MCF 10A (cell line): ENCODE data around the gene MISP. TPM values are rescaled to one million over a fixed set of nuclear protein-coding genes. Genes with fewer than 3 reads are reported as not detected.

Experiments used
- BruUV-seq: library from RNA; stranded (reverse); fragments of 400-500 nt; replicated peaks from 2 replicates; lab custom pipeline; 2021; lab: Mats Ljungman, UMichigan
- CTCF ChIA-PET: fragments of 300-600 bp; sonication (Branson Sonifier 250); formaldehyde crosslinking; extraction: SDS; loops from one replicate; lab custom pipeline; 2021; ENCODE audit warnings: antibody characterized with exemption, inconsistent platforms; lab: Yijun Ruan, JAX
- POLR2A ChIA-PET: fragments of 300-600, 350-650 bp; sonication (Branson Sonifier 250); formaldehyde crosslinking; extraction: SDS; loops from one replicate; lab custom pipeline; 2020; ENCODE audit warnings: antibody characterized with exemption, inconsistent platforms; lab: Yijun Ruan, JAX
- DNase-seq: peaks from one replicate; pipeline ENCODE4 v3.0.0-alpha.2; 2018; ENCODE audit not compliant: unreplicated experiment
- H3K27ac Mint-ChIP-seq: one replicate; pipeline ENCODE4 v1.8.0; 2022; ENCODE audit warnings: mild to moderate bottlenecking, low read depth, mixed read lengths; ENCODE audit not compliant: unreplicated experiment
- H3K27me3 Mint-ChIP-seq: one replicate; pipeline ENCODE4 v1.8.0; 2022; ENCODE audit warnings: mixed read lengths; ENCODE audit not compliant: insufficient read depth, unreplicated experiment
- H3K36me3 Mint-ChIP-seq: one replicate; pipeline ENCODE4 v1.8.0; 2022; ENCODE audit warnings: mild to moderate bottlenecking, moderate library complexity, mixed read lengths; ENCODE audit not compliant: insufficient read depth, unreplicated experiment
- H3K4me1 Mint-ChIP-seq: one replicate; pipeline ENCODE4 v1.8.0; 2022; ENCODE audit warnings: mixed read lengths; ENCODE audit not compliant: insufficient read depth, unreplicated experiment
- H3K4me3 Mint-ChIP-seq: one replicate; pipeline ENCODE4 v1.8.0; 2022; ENCODE audit warnings: mild to moderate bottlenecking, moderate library complexity, mixed read lengths; ENCODE audit not compliant: unreplicated experiment
- H3K9me3 Mint-ChIP-seq: one replicate; pipeline ENCODE4 v1.8.0; 2022; ENCODE audit warnings: mixed read lengths; ENCODE audit not compliant: unreplicated experiment
- intact Hi-C: fragments of 100-400 bp; cut with micrococcal nuclease; formaldehyde crosslinking; loops from 2 replicates; pipeline ENCODE4 v1.14.1; 2022
- total RNA-seq: library from RNA; stranded (reverse); gene quantifications from 2 replicates; pipeline ENCODE4 v1.2.3, GENCODE V29; 2022
- TF ChIP-seq, protein P1 (sequence below): fragments of 200-600 bp; IDR thresholded peaks from one replicate; pipeline ENCODE4 v1.8.0; 2022; ENCODE audit warnings: antibody characterized with exemption, mild to moderate bottlenecking; ENCODE audit not compliant: unreplicated experiment

Gene MISP
- total RNA-seq, 1 experiment from 2014 or later: 33.7 TPM

DNA sequence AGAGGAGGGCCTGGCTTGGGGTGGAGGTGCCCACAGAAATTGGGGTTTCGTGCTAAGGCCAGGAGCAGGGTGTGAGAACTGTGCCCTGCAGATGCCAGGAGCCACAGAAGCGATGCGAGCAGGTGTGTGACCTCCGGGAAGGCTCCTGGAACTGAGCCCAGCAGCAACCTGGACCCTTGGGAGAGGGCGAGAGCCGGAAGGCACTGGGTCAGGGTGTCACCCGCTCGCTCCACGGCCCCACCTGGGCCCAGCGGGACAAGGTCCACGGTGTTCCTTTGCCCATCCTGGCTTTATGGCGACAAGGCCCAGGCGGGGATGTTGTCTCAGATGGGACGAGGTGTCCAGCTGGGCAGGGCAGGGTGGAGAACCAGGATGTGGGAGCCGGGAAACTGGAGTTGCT lies 4.2 kb downstream of the MISP start:
- Mint-ChIP-seq H3K4me3 (no peak overlapping the region), H3K36me3 (peaks cover 38% of the 10 kb centered on the region), H3K27me3 (no peaks in the 10 kb centered on the region), H3K4me1 (peaks cover 12% of the 10 kb centered on the region), H3K9me3 (no peaks in the 10 kb centered on the region), H3K27ac (no peak overlapping the region)
- CTCF ChIA-PET: interaction anchor here (0.6 kb wide), 1 partner anchor 15 kb away, joined by 4 read pairs; no protein-coding TSS in a partner anchor
- DNase-seq: no peak
- intact Hi-C loops: no loop called here
- no TSS peak for BruUV-seq
- POLR2A ChIA-PET: interaction anchor here (0.7 kb wide), 1 partner anchor 72 kb away, joined by 3 read pairs; no protein-coding TSS in a partner anchor
- TF ChIP-seq, protein P1, sequence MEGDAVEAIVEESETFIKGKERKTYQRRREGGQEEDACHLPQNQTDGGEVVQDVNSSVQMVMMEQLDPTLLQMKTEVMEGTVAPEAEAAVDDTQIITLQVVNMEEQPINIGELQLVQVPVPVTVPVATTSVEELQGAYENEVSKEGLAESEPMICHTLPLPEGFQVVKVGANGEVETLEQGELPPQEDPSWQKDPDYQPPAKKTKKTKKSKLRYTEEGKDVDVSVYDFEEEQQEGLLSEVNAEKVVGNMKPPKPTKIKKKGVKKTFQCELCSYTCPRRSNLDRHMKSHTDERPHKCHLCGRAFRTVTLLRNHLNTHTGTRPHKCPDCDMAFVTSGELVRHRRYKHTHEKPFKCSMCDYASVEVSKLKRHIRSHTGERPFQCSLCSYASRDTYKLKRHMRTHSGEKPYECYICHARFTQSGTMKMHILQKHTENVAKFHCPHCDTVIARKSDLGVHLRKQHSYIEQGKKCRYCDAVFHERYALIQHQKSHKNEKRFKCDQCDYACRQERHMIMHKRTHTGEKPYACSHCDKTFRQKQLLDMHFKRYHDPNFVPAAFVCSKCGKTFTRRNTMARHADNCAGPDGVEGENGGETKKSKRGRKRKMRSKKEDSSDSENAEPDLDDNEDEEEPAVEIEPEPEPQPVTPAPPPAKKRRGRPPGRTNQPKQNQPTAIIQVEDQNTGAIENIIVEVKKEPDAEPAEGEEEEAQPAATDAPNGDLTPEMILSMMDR: no peak

- no peak overlapping the region for H3K4me3 Mint-ChIP-seq
- TF ChIP-seq, protein P1: no peak
- peaks cover 11% of the 10 kb centered on the region for H3K4me1 Mint-ChIP-seq
- H3K27me3 Mint-ChIP-seq: no peaks in the 10 kb centered on the region
- BruUV-seq: no TSS peak
- H3K36me3 Mint-ChIP-seq: peaks cover 47% of the 10 kb centered on the region
- CTCF ChIA-PET: interaction anchor here (0.7 kb wide), 1 partner anchor 20 kb away, joined by 5 read pairs; no protein-coding TSS in a partner anchor
- H3K27ac Mint-ChIP-seq: no peak overlapping the region
- H3K9me3 Mint-ChIP-seq: no peaks in the 10 kb centered on the region
- peak; percentile 29 for DNase-seq
- POLR2A ChIA-PET: interaction anchor here (0.6 kb wide), 1 partner anchor 18 kb away, joined by 3 read pairs; no protein-coding TSS in a partner anchor
- intact Hi-C loops: no loop called here
These were observed 5.3 kb downstream of the MISP start for GRCh38 chr19:756236-756635.

- no peaks in the 10 kb centered on the region for H3K27me3 Mint-ChIP-seq
- intact Hi-C loops: no loop called here
- no peak overlapping the region for H3K27ac Mint-ChIP-seq
- no TSS peak for BruUV-seq
- CTCF ChIA-PET: interaction anchor here (1.5 kb wide), 1 partner anchor 13 kb away, joined by 9 read pairs; no protein-coding TSS in a partner anchor
- no peak for DNase-seq
- H3K9me3 Mint-ChIP-seq: no peaks in the 10 kb centered on the region
- peaks cover 5% of the 10 kb centered on the region for H3K4me1 Mint-ChIP-seq
- no peak overlapping the region for H3K4me3 Mint-ChIP-seq
- peaks cover 55% of the 10 kb centered on the region for H3K36me3 Mint-ChIP-seq
- POLR2A ChIA-PET: interaction anchor here (0.7 kb wide), 1 partner anchor 40 kb away, joined by 3 read pairs; no protein-coding TSS in a partner anchor
- TF ChIP-seq, protein P1: no peak
These were observed 6.1 kb downstream of the MISP start for GRCh38 chr19:756821-757688.
